ENCODE results near the gene GLYATL1.

The GLYATL1 gene

DNA sequence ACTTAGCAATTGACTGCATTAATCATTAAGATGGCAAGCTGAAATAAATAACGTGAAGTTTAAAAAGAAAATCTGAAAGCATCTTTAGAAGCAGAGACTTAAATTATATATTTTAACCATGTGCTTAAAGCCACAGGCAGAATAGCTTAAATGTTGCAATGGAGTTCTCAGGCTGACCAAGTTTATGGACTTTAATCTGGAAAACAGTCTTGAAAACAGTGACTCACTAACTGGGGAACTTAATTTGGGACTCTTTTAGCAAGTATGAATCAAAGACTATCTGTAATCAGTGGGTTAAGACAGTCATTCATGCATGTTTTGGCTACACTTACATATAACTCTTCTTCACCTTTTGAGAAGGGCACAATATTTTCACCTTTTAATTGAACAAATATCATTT lies 12.6 kb upstream of the GLYATL1 start:
- DNase-seq (ENCODE audit: low spot score), result no peak

DNA sequence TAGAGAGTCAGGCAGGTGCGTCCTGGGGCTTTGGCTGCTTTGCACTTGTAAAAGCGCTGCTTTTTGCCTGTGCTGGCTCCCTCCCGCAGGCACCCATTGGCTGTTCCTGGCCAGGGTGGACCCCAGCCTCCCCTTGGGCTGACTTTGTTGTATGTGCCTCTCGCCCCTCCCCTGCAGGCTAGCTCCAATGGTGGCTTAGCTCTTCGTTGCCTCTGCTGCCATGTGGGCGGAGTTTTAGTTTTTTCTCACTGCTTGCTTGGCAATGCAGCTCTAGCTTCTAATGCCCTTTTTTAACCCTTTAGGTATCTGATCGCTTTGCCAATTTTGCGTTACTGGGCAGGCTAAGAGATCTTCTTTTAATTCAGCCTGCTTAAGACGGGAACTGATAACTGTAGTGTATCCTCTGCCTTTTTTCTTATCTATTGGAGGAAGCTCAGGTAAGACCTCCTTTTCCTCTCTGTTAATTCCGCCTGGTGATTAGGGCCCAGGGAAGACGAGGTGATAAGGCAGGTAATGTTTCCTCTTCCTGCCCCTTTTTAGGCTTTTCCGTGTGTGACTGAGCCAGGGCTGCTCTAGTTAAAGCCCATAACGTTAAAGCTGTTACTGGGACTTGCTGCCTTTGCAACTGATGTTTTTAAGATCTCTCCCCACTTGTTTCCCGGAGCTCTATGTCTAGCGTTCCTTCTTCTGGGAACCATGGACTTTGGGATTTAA lies 11.7 kb upstream of the GLYATL1 start:
- no peak for DNase-seq (ENCODE audit: low spot score)

DNA sequence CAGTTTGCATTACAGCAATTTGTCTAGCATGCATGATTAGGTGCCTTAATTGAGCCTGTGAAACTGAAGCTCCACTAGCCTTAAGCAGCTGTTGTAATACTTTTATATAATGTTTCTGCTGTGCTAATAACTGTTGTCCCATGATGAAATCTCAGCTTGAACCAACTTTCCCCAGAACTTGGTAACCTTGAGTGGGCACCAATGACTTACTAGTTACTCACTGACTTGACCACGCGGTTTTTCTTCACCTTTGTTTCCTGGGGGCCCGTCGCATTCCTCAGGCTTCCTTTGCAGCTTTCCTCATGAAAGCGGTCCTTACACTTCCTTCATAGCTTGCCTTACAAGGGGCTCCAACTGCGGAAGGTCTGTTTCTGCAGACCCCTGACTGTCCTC lies 11.2 kb upstream of the GLYATL1 start:
- DNase-seq (ENCODE audit: low spot score), result no peak

GRCh38 chr11:58928691-58929090 lies 10.6 kb upstream of the GLYATL1 start:
- DNase-seq (ENCODE audit: low spot score), result no peak

DNA sequence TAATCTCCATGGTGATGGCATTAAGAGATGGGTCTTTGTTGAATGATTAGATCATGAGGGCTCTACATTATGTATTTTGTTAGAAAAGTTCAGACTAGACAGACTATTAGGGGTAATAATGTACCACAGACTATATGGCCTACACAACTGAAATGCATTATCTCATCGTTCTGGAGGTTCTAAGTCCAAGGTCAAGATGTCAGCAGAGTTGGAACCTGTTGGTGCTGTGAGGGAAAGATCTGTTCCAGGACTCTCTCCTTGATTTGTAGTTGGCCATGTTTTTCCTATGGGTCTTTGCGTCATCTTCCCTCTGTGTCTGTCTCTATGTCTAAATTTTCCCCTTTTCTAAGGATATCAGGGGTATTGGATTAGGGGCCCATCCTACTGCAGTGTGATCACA lies 8.4 kb upstream of the GLYATL1 start:
- no peak for DNase-seq (ENCODE audit: low spot score)

GRCh38 chr11:58933661-58934060 lies 5.6 kb upstream of the GLYATL1 start:
- peak; percentile 17 for DNase-seq (ENCODE audit: low spot score)

GRCh38 chr11:58934945-58935513 lies 4.3 kb upstream of the GLYATL1 start:
- no peak for DNase-seq (ENCODE audit: low spot score)

DNA sequence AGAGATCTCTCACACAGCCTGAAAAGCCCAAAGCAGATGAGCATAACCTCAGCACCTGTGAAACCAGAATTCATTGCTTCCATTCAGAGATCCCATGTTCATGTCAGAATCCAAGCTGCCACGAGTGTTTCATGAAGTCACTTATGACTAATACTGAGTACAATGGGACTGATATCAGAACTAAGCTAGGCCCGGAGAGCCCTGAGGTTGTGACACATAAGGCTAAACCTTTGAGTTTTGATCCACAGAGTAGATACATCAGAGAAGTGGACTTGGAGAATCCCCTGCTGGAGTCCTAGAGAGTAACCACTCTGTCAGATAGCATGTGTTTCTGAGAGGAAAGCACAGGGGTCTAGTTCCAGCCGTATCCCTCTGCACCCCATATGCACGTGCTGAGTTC lies 890 bp upstream of the GLYATL1 start:
- no peak for DNase-seq (ENCODE audit: low spot score)

GRCh38 chr11:58940028-58940427 lies 740 bp downstream of the GLYATL1 start:
- no peak for DNase-seq (ENCODE audit: low spot score)

DNA sequence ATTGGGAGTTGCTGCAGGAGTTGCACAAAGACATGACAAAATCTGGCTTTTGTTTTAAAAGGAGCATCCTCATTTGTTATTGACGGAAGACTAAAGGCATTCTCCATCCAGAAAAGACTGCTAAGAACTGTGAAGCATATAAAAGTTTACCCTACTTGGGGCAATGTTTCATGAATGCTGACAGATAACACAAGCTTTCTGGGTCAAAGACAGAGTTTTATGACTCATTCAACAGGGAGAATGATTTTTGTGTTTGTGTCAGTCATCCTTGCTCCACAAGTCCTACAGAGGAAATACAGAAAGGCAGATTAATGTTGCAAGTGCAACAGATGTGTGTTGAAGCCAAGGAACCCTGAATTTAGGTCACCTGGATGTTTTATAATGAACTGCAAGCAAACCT lies 2.5 kb downstream of the GLYATL1 start:
- DNase-seq (ENCODE audit: low spot score), result no peak

GRCh38 chr11:58945663-58946062 lies 6.4 kb downstream of the GLYATL1 start:
- no peak for DNase-seq (ENCODE audit: low spot score)

DNA sequence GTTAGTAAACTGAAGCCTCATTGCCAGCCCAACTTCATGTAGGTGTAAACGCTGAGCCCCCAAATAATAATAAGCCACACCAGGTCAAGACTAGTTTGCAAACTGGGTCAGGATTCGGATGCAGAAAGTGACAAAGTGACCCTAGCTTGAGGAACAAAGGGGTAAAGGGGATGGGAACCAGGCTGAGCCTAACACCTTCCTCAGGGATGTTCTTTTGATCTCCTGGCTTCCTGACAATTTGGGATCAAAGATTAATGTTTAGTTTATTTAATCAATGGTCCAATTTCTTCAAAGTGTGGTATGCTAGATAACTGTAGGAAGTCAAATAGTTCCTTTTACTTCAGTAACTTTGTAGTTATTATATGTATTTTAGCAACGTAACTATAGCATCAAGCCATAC lies 9.9 kb downstream of the GLYATL1 start:
- DNase-seq (ENCODE audit: low spot score), result no peak

- no peak for DNase-seq (ENCODE audit: low spot score)
Observed at GRCh38 chr11:58957922-58958321, 18.6 kb downstream of the GLYATL1 start.

- DNase-seq (ENCODE audit: low spot score), result peak; percentile 1
Observed at GRCh38 chr11:58958500-58958899, 19.2 kb downstream of the GLYATL1 start.

- DNase-seq (ENCODE audit: low spot score), result no peak
Observed at GRCh38 chr11:58963551-58964104, 24.3 kb downstream of the GLYATL1 start.

- no peak for DNase-seq (ENCODE audit: low spot score)
Observed at GRCh38 chr11:58965246-58965985, 26.1 kb downstream of the GLYATL1 start.

DNA sequence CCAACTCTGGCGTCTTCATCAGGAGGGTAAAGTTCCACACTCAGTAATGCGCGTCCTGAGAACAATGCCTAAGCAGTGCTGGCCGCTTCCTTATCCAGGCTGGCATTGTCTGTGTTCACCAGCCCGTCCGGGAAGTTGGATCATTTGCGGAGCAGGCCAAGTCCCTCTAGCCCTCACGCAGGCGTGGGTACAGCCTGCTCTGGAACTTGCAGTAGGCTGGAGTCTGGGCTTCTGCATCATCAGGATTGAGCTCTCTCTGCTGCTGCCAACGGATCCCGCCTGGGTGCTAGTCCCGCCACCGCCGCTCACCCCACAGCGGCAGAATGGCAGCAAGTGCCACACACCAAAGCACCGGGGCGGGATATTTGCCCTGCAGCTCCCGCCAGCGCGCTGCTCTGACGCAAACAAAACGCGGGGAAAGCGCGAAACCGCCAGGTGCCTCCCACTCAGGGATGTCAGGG lies 29.0 kb downstream of the GLYATL1 start:
- no peak for DNase-seq (ENCODE audit: low spot score)

DNA sequence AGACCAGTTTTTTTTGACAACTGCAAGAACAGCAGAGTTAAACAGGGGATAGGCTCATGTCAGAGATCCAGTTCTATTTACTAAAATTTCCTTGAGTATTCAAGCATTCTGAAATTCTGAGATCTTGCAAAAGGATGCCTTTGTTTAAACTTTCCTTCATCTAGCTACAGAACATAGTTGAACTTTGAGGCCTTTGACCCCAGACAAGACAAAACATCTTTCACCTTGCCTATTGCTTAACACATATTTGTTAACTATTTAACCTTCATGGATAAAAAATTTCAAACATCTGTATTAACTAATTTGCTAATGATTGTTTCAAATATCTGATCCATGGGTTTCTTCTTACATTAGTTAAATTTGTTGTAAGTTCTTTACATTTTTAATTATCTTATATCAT lies 38.2 kb downstream of the GLYATL1 start:
- no peak for DNase-seq (ENCODE audit: low spot score)

GRCh38 chr11:58979222-58979621 lies 39.9 kb downstream of the GLYATL1 start:
- no peak for DNase-seq (ENCODE audit: low spot score)

DNA sequence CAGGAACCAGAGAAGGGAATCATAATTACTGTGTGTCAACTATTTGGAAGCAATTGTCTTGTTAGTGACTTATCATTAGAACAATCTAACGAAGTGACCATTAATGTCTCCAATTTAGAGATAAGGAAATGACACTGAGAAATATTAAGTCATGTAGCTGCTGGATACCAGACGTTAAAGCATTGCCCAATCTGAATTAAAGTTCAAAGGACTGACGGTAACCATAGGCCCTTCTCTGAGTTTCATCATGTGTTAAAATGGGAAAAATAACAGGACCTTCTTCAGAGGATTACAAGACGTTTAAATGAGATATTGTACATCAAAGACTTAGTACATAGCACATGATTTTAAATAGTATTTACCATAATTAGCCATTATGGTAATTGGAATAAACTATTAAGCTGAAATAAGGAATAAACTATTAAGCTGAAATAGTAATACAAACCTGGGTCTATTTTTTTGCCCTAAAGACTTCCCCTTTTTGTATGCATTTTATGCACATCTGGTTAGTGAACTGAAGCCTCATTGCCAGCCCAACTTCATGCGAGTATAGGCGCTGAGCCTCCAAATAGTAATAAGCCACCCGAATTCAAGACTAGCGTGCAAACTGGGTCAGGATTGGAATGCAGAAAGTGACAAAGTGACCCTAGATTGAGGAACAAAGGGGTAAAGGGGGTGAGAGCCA lies 41.0 kb downstream of the GLYATL1 start:
- no peak for DNase-seq (ENCODE audit: low spot score)

DNA sequence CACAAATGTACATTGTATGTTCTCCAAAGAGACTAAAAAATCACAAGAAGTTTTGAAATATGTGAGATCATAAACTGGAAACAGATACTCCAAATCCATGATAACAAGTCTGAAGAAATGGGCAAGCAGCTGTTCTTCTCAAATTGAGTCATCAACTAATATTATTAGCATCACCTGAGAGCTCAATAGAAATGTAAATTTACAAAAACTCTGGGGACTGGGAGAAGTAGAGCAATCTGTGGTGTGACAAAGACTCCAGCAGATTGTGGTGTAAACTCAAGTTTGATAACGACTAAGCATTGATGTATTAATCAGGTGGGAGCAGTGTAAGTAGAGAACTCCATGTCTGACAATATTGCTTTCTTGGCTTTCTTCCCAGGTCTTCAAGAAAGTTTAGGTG lies 53.2 kb downstream of the GLYATL1 start:
- no peak for DNase-seq (ENCODE audit: low spot score)

DNA sequence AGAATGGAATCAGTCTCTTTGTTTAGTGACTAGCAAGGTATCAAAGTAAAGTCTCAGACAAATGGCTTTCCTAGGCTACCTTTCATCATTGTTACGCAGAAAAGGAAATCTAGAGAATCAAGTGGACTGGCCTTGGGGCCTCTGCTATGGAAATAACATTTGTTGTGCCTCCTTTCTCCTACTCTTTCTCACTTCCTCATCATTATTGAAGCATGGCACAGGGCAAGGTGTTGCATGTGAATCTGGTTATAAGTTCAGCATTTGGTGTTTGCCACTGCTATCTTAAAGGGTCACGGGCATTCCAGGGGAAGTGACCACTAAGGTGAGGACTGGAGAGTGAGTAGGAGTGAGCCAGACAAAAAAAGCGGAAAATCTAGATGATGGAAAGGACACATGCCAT lies 54.9 kb downstream of the GLYATL1 start:
- DNase-seq (ENCODE audit: low spot score), result no peak

Data from cerebellar cortex (tissue), 1 donor.